ENCODE data around the gene EML4.

The EML4 gene

DNA sequence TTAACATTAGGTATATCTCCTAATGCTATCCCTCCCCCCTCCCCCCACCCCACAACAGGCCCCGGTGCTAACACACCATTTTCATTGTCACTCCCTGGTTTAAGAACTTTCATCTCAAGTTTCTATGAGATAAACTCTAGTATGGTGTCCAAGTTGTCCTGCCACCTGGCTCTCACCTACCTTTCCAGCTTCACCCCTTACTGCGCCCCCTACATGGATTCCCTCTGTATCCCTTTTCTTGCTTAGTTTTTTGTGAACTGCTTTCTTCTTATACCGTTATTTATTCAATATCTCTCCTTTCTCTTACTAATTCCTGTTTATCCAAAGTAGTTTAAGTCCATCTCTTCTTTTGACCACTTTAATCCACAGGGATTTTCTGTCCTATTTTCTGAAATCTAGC, 15.2 kb downstream of the EML4 start:
- H3K4me3 ChIP-seq (ENCODE audit: low read depth, low read length), result no peak overlapping the region
- DNase-seq (ENCODE audit: low read depth), result no peak
- no peak for TF ChIP-seq CTCF (IDR thresholded peaks at IDR 0.05; ENCODE audit: low read depth, low read length, missing control alignments)
- in situ Hi-C loops (cut with HindIII; ENCODE audit: low sequenced_read_pairs), result no loop called here

DNA sequence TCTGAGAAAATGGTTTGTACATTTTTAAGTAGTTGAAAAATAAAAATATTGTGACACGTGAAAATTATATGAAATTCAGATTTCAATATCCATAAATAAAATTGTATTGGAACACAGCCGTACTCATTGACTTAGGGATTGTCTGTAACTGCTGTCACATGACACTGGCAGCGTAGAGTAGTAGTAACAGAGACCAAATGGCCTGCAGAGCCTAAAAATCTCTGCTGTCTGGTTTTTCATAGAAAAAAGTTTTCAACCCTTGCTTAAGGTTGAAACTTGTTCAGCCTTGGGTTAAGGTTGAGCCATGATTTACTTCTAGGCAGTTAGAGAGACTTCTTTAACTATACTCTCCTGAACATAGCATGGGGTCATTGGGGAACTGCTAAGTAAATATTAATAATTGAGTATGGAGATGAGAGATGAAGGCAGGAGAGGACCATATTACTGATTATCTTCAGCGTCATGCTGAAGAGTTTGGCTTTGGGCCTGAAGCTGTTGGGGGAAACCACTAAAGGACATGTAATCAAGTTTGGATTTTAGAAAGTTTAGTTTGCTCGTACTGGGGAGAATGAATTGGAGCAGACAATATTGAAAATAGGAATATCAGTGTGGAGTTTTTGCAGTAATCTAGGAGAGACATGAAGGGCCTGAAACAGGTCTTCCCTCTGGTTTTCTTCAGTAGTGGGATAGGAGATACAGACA, 16.2 kb downstream of the EML4 start:
- no peak overlapping the region for H3K4me3 ChIP-seq (ENCODE audit: low read depth, low read length)
- no peak for DNase-seq (ENCODE audit: low read depth)
- in situ Hi-C loops (cut with HindIII; ENCODE audit: low sequenced_read_pairs), result no loop called here
- TF ChIP-seq CTCF (IDR thresholded peaks at IDR 0.05; ENCODE audit: low read depth, low read length, missing control alignments), result no peak

DNA sequence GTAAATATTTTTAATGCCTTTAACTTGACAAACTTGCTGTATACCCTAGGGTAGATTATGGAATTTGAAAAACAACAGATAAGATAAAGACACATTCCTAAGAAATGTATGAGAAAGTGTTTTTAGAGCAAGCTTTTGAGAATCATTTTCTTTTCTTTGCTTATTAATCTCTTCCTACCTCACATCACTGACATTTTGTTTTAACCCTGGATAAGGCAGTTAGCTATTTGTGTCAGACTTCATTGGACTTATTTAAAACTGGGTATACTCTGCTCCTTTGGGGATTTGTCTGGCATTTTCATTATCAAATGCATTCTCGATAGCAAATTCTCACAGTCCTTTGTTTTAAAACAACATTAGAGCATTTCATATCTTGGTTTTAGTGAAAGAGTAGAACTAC, 17.2 kb downstream of the EML4 start:
- in situ Hi-C loops (cut with HindIII; ENCODE audit: low sequenced_read_pairs), result no loop called here
- no peak for TF ChIP-seq CTCF (IDR thresholded peaks at IDR 0.05; ENCODE audit: low read depth, low read length, missing control alignments)
- H3K4me3 ChIP-seq (ENCODE audit: low read depth, low read length), result no peak overlapping the region
- no peak for DNase-seq (ENCODE audit: low read depth)

GRCh38 chr2:42186945-42187632, 17.9 kb downstream of the EML4 start:
- DNase-seq (ENCODE audit: low read depth), result no peak
- TF ChIP-seq CTCF (IDR thresholded peaks at IDR 0.05; ENCODE audit: low read depth, low read length, missing control alignments), result no peak
- in situ Hi-C loops (cut with HindIII; ENCODE audit: low sequenced_read_pairs), result no loop called here
- H3K4me3 ChIP-seq (ENCODE audit: low read depth, low read length), result no peak overlapping the region

GRCh38 chr2:42187886-42188285, 18.7 kb downstream of the EML4 start:
- no peak for TF ChIP-seq CTCF (IDR thresholded peaks at IDR 0.05; ENCODE audit: low read depth, low read length, missing control alignments)
- no peak for DNase-seq (ENCODE audit: low read depth)
- no peak overlapping the region for H3K4me3 ChIP-seq (ENCODE audit: low read depth, low read length)
- in situ Hi-C loops (cut with HindIII; ENCODE audit: low sequenced_read_pairs), result no loop called here

- no peak overlapping the region for H3K4me3 ChIP-seq (ENCODE audit: low read depth, low read length)
- in situ Hi-C loops (cut with HindIII; ENCODE audit: low sequenced_read_pairs), result no loop called here
- TF ChIP-seq CTCF (IDR thresholded peaks at IDR 0.05; ENCODE audit: low read depth, low read length, missing control alignments), result no peak
- DNase-seq (ENCODE audit: low read depth), result no peak
Observed at GRCh38 chr2:42189235-42189566, 20.0 kb downstream of the EML4 start.

Measured in astrocyte of the cerebellum (primary cell).